ENCODE data around the gene PGGHG. TPM values are rescaled to one million over a fixed set of nuclear protein-coding genes. Genes with fewer than 3 reads are reported as not detected.

Gene PGGHG
- total and polyA plus RNA-seq, 3 donors from 2014 or later = 8.2 to 32.5 (median 26.5) TPM

GRCh38 chr11:299951-300735 lies 11.2 kb downstream of the PGGHG start:
- no peak for DNase-seq
- Histone ChIP-seq H3K4me3 (no peak overlapping the region), H3K4me1 (peaks cover 14% of the 10 kb centered on the region), H3K9me3 (no peaks in the 10 kb centered on the region), H3K27ac (no peak overlapping the region), H3K36me3 (ENCODE audit: low read depth, missing control alignments) (no peaks in the 10 kb centered on the region), H3K27me3 (no peaks in the 10 kb centered on the region)
- intact Hi-C loops (cut with DNase I; ENCODE audit: low total_unique reads) = loop anchor here (10.0 kb wide), 1 partner anchor 55 kb away; no protein-coding TSS in a partner anchor
- TF ChIP-seq CTCF (IDR thresholded peaks at IDR 0.05) (no peak), POLR2A (IDR thresholded peaks at IDR 0.05) (no peak)
- 36 to 66% methylated on average over 13 to 20 of the region's 20 CpGs for WGBS, 2 donors

GRCh38 chr11:303363-303762 lies 14.4 kb downstream of the PGGHG start:
- TF ChIP-seq POLR2A (IDR thresholded peaks at IDR 0.05) = no peak
- TF ChIP-seq CTCF (IDR thresholded peaks at IDR 0.05) = no peak
- Histone ChIP-seq H3K36me3 (ENCODE audit: low read depth, missing control alignments) (no peaks in the 10 kb centered on the region), H3K4me1 (peaks cover 21% of the 10 kb centered on the region), H3K4me3 (no peak overlapping the region), H3K27me3 (no peaks in the 10 kb centered on the region), H3K27ac (no peak overlapping the region), H3K9me3 (no peaks in the 10 kb centered on the region)
- no peak for DNase-seq
- intact Hi-C loops (cut with DNase I; ENCODE audit: low total_unique reads) = no loop called here
- 56 to 75% methylated on average over 12 of the region's 12 CpGs for WGBS, 2 donors

GRCh38 chr11:304061-304506 lies 15.2 kb downstream of the PGGHG start:
- 82 to 83% methylated on average over 32 to 52 of the region's 52 CpGs for WGBS, 2 donors
- no peak for TF ChIP-seq POLR2A (IDR thresholded peaks at IDR 0.05)
- no peak for TF ChIP-seq CTCF (IDR thresholded peaks at IDR 0.05)
- no peak for DNase-seq
- Histone ChIP-seq H3K27me3 (no peaks in the 10 kb centered on the region), H3K27ac (peak overlapping the region; percentile 50 to 63), H3K36me3 (ENCODE audit: low read depth, missing control alignments) (no peaks in the 10 kb centered on the region), H3K4me1 (peaks cover 20% of the 10 kb centered on the region), H3K4me3 (peak overlapping the region; percentile 45 to 50), H3K9me3 (no peaks in the 10 kb centered on the region)
- intact Hi-C loops (cut with DNase I; ENCODE audit: low total_unique reads) = no loop called here

GRCh38 chr11:304915-305843 lies 16.3 kb downstream of the PGGHG start:
- H3K27me3 ChIP-seq = no peaks in the 10 kb centered on the region
- WGBS, 2 donors = 24 to 32% methylated on average over 19 of the region's 19 CpGs
- H3K4me3 ChIP-seq = no peak overlapping the region

More at GRCh38 chr11:304915-305843, 16.3 kb downstream of the PGGHG start:
- no peak overlapping the region for H3K27ac ChIP-seq
- no peaks in the 10 kb centered on the region for H3K36me3 ChIP-seq (ENCODE audit: low read depth, missing control alignments)
- H3K9me3 ChIP-seq = no peaks in the 10 kb centered on the region
- intact Hi-C loops (cut with DNase I; ENCODE audit: low total_unique reads) = no loop called here
- TF ChIP-seq POLR2A (IDR thresholded peaks at IDR 0.05) = no peak
- TF ChIP-seq CTCF (IDR thresholded peaks at IDR 0.05) = peak; percentile 66 to 81 (median 79)
- DNase-seq = peak; percentile 88
- H3K4me1 ChIP-seq = peaks cover 25% of the 10 kb centered on the region
